Activated naive CD8-positive, alpha-beta T cell treated with anti-CD3 and anti-CD28 coated beads for 36 hours (primary cell): Measurements from ENCODE around the gene TMEM258. TPM values are rescaled to one million over a fixed set of nuclear protein-coding genes. Genes with fewer than 3 reads are reported as not detected.
A peak's percentile ranks its signal among the peaks of the same experiment; 100 is the strongest.

Experiments used
- DNase-seq: peaks from one replicate; pipeline ENCODE4 v3.0.0; 2021
- H3K27ac Mint-ChIP-seq: one replicate; pipeline ENCODE4 v1.8.0; 2022; ENCODE audit warnings: mild to moderate bottlenecking, moderate library complexity, mixed read lengths
- H3K27me3 Mint-ChIP-seq: one replicate; pipeline ENCODE4 v1.8.0; 2022; ENCODE audit warnings: mild to moderate bottlenecking, mixed read lengths
- H3K36me3 Mint-ChIP-seq: one replicate; pipeline ENCODE4 v1.8.0; 2021; ENCODE audit warnings: mild to moderate bottlenecking, mixed read lengths
- H3K4me1 Mint-ChIP-seq: one replicate; pipeline ENCODE4 v1.8.0; 2021; ENCODE audit warnings: mixed read lengths
- H3K4me3 Mint-ChIP-seq: one replicate; pipeline ENCODE4 v1.8.0; 2022; ENCODE audit warnings: mild to moderate bottlenecking, moderate library complexity, mixed read lengths
- H3K9me3 Mint-ChIP-seq: one replicate; pipeline ENCODE4 v1.8.0; 2022; ENCODE audit warnings: mixed read lengths
- total RNA-seq, 2 experiments: library from RNA; stranded (reverse); gene quantifications; one replicate each; pipeline ENCODE4 v1.2.3, GENCODE V29; 2021

Gene TMEM258
- total RNA-seq, 2 experiments from 2014 or later = 143 TPM

DNA sequence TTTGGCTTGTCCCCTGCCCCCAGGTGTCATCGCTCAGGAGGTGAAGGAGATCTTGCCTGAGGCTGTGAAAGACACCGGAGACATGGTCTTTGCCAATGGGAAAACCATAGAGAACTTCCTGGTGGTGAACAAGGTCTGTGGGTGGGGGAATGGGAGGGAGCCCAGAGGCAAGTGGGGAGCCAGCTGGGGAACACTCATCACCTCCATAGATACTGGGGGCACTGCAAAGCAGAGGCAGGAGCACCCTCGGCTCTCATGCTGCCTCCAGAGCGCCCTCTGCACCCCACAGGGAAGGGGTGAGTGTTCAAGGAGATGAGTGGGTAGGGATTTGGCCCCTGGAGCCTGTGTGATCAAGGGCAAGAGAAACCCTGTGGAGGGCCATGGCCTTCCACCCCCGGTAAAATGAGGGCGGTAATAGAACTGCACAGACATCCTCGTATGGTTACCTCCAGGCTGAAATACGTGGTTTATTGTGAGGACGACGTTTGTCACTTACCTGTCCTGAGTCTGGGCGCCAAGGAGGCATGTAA, 14.0 kb downstream of the TMEM258 start:
- Mint-ChIP-seq H3K9me3 (no peaks in the 10 kb centered on the region), H3K27me3 (peaks cover 16% of the 10 kb centered on the region), H3K27ac (no peak overlapping the region), H3K4me1 (peaks cover 14% of the 10 kb centered on the region), H3K36me3 (no peaks in the 10 kb centered on the region), H3K4me3 (no peak overlapping the region)
- DNase-seq = no peak

DNA sequence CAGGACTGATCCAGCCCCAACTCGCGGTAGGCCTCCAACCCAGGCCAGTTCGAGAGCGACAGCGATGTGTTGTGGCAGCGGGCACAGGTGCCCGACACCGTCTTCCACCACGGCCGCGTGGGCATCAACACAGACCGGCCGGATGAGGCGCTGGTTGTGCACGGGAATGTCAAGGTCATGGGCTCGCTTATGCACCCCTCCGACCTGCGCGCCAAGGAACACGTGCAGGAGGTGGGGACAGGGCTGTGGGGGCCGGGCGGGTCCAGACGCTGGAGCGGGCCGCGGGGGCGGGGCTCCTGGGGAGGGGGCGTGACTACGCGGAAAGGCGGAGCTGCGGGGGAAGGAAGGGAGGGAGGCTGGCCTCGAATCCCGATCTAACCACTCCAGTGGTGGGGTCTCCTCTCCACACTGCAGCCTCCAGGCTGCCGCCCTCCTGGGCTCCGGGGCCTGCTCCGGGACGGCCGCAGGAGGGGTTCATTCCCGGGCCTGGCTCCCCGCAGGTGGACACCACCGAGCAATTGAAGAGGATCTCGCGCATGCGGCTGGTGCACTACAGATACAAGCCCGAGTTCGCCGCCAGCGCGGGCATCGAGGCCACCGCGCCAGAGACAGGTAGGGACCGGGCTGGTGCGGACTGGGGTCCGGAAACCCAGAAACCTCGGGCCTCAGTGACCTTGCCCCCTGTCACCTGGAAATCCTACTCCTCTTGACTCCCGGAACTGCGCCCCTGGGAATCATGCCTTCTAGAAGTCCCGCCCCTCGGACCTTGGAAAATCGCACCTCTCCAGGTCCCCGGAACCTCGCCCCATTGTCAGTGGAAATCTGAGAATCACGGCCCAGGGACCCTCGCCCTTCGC, 14.9 kb downstream of the TMEM258 start:
- Mint-ChIP-seq H3K27ac (no peak overlapping the region), H3K4me1 (peaks cover 12% of the 10 kb centered on the region), H3K27me3 (peaks cover 16% of the 10 kb centered on the region), H3K4me3 (peak overlapping the region; percentile 25), H3K36me3 (no peaks in the 10 kb centered on the region), H3K9me3 (no peaks in the 10 kb centered on the region)
- DNase-seq = peak; percentile 60

DNA sequence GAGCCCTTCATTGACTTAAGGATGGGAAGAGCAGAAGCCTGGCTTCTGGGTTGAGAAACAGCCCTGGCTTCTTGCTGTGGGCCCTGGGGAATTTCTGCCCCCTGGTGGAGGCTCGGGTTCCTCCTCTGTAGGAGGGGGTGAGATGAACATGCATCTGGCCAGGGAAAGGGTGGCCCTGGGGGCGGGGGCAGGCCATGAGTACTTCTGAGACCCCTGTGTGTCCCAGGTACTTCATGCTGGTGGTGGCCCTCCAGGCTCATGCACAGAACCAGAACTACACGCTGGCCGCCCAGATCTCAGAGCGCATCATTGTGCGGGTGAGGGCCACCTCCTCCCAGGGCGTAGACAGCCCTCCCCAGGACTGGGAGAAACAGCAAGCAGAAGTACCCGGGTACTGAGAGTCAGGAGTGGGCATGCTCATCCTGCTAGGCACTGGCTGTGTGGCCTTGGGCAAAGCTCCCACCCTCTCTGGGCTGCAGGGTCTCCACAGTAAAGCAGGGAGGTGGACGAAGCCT, 15.8 kb downstream of the TMEM258 start:
- Mint-ChIP-seq H3K27ac (no peak overlapping the region), H3K9me3 (no peaks in the 10 kb centered on the region), H3K27me3 (peaks cover 16% of the 10 kb centered on the region), H3K4me3 (no peak overlapping the region), H3K4me1 (peaks cover 8% of the 10 kb centered on the region), H3K36me3 (no peaks in the 10 kb centered on the region)
- DNase-seq = peak; percentile 67

DNA sequence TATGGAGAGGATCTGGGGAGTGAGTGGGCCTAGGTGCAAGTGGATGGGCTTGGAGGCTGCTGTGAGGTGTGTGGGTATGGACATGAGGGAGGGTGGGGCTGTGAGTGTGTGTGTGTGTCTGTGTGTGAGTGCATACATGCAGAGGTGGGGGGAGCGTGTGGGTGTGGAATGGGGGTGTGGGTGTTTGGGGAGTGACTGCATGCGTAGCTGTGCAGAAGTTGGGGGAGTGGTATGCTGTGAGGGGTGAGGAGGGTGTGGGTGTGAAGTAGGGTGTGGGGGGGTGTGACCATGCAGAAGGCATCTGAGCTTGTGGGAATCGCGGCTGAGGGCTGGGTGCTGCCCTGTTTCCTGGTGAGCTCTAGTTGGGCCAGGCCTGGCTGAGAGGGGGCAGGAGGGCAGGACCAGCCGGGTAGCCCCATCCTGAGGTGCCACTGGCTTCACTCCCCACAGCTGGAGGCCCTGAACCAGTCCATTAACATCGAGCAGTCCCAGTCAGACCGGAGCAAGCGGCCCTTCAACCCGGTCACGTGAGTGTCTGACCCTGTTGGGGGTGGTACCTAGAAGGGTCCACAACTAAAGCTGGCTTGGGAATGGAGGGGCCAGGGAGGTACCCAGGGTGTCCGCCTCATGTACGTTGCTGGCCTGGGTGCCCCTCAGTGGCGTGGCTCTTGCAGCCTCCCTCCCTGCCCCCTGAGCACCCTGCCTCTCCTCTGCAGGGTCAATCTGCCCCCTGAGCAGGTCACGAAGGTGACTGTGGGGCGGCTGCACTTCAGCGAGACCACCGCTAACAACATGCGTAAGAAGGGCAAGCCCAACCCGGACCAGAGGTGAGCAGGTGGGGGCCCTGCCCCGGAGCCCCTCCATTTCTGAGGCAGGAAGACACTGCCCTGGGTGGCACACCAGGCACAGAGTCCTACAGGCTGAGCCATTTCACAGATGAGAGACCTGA, 16.5 kb downstream of the TMEM258 start:
- Mint-ChIP-seq H3K27me3 (peaks cover 16% of the 10 kb centered on the region), H3K27ac (no peak overlapping the region), H3K4me1 (peaks cover 8% of the 10 kb centered on the region), H3K4me3 (no peak overlapping the region), H3K36me3 (no peaks in the 10 kb centered on the region), H3K9me3 (no peaks in the 10 kb centered on the region)
- DNase-seq = no peak

DNA sequence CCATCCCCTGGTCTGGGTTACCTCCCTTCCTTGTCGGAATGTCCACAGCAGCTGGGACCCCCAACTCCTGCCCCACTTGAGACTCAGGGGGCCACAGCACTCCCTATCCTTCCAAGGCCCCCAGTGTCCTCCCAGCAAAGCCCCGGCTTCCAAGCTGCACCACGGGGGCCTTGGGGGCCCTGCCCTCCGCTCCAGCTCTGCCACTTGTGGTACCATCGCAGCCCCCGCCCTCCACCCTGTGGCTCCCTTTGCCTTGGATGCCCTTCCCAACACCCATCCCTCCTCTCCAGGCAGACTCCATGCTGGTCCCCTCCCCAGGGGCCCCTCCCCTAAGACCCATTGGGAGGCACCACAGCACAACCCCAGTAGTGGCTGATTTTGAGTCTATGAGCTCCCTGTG, 17.3 kb downstream of the TMEM258 start:
- Mint-ChIP-seq H3K4me3 (no peak overlapping the region), H3K4me1 (peaks cover 8% of the 10 kb centered on the region), H3K27me3 (peaks cover 16% of the 10 kb centered on the region), H3K9me3 (no peaks in the 10 kb centered on the region), H3K36me3 (no peaks in the 10 kb centered on the region), H3K27ac (no peak overlapping the region)
- no peak for DNase-seq

DNA sequence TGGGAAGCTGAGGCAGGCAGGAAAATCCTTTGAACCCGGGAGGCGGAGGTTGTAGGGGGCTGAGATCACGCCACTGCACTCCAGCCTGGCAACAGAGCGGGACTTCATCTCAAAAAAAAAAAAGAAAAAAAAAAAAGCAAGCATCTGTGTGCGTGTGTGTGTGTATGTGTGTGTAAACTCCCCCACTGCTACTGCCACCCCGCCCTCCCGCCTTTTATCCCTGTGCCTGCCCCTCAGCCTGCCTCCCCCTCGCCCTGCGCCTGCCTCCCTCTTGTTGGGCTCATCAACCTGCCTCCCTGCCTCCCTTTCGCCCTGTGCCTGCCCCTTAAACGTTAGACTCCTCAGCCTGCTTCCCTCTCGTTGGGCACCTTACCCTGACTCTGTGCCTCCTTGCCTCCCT, 18.0 kb downstream of the TMEM258 start:
- Mint-ChIP-seq H3K27ac (no peak overlapping the region), H3K4me3 (no peak overlapping the region), H3K36me3 (no peaks in the 10 kb centered on the region)

DNA sequence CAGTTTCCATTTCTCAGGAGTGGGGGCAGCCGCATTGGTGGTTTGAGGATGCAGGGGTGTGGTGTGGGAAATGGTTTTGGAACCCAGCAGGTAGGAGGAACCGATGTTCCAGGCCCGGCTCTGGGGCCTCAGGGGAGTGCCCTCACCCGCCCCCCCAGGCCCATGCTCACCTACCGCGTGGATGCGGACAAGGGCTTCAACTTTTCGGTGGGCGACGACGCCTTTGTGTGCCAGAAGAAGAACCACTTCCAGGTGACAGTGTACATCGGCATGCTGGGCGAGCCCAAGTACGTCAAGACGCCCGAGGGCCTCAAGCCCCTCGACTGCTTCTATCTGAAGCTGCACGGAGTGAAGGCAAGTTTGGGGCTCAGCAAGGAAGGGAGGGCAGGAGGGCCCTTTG, 18.6 kb downstream of the TMEM258 start:
- DNase-seq = no peak
- H3K27ac Mint-ChIP-seq = no peak overlapping the region

More for the DNA sequence above, 18.0 kb downstream of the TMEM258 start:
- H3K9me3 Mint-ChIP-seq = no peaks in the 10 kb centered on the region
- H3K27me3 Mint-ChIP-seq = peaks cover 16% of the 10 kb centered on the region
- no peak for DNase-seq
- H3K4me1 Mint-ChIP-seq = peaks cover 8% of the 10 kb centered on the region

DNA sequence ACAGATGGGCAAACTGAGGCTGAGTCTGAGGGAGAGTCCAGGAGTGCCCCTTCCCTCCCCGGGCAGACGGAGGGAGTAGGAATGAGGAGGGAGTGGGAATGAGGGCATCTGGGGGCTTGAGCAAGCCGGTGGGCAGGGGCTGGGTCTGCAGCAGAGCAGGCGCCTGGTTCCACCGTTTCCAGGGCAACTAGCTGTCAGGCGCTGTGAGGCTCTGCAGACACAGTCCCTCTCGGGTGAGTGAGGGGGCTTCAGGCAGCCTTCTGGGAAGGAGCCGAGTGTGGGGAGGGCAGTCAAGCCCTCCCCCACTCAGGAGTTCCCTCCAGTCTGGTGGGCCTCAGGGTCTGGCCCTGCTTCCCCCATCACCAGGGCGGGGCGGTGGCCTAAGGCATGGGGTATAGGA, 19.0 kb downstream of the TMEM258 start:
- no peak overlapping the region for H3K4me3 Mint-ChIP-seq
- H3K9me3 Mint-ChIP-seq = no peaks in the 10 kb centered on the region
- no peaks in the 10 kb centered on the region for H3K36me3 Mint-ChIP-seq
- peaks cover 14% of the 10 kb centered on the region for H3K27me3 Mint-ChIP-seq
- DNase-seq = no peak
- peaks cover 8% of the 10 kb centered on the region for H3K4me1 Mint-ChIP-seq
- H3K27ac Mint-ChIP-seq = no peak overlapping the region

More for the DNA sequence above, 18.6 kb downstream of the TMEM258 start:
- H3K4me1 Mint-ChIP-seq = peaks cover 8% of the 10 kb centered on the region
- no peak overlapping the region for H3K4me3 Mint-ChIP-seq
- no peaks in the 10 kb centered on the region for H3K36me3 Mint-ChIP-seq
- peaks cover 16% of the 10 kb centered on the region for H3K27me3 Mint-ChIP-seq
- no peaks in the 10 kb centered on the region for H3K9me3 Mint-ChIP-seq

DNA sequence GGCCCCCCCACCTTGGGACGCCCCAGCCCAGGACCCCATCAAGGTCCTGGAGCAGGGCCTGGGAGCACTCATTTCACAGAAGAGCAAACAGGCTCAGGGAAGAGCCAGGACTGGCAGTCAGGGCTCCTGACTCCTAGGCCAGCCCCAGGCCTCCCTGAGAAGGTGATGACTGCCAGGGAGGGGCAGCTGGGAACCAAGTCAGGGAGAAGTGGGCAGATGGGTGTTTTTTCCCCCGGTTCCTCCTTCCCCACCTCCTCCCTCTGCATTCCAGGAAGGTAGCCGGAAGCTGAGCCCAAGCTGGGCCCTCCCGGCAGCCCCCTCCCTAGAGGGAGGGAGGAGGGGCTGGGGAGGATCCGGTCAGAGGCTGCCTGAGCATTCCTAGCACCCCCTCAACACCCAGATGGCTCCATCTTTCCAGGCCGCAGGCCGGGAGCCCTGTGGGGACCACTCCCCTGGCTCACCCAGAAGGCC, 20.4 kb downstream of the TMEM258 start:
- DNase-seq = no peak
- Mint-ChIP-seq H3K9me3 (no peaks in the 10 kb centered on the region), H3K36me3 (no peaks in the 10 kb centered on the region), H3K27ac (no peak overlapping the region), H3K4me1 (peaks cover 3% of the 10 kb centered on the region), H3K27me3 (peaks cover 7% of the 10 kb centered on the region), H3K4me3 (no peak overlapping the region)

DNA sequence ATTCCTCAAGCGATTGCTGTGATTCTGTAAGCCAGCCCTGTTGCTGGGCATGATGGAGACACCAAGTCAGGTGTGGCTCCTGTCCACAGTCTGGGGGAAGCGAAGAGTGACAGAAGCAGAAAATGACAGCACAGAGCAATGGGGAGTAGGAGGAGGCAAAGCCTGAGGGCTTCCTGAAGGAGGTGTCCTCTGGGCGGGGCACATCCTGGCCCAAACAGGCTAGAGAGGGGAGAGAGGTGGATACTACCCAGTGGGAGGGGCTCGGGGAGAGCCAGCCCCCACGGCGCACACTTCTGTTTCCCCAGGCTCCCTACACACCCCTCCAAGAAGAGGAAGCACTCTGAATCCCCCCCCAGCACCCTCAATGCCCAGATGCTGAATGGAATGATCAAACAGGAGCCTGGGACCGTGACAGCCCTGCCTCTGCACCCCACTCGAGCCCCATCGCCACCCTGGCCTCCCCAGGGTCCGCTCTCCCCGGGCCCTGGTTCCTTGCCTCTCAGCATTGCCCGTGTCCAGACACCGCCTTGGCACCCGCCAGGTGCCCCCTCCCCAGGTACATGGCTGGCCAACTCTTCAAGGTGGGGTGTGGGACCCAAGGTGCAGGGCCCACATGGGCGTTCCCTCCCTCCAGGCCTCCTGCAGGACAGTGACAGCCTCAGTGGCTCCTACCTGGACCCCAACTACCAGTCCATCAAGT, 21.1 kb downstream of the TMEM258 start:
- Mint-ChIP-seq H3K4me1 (no peaks in the 10 kb centered on the region), H3K36me3 (no peaks in the 10 kb centered on the region), H3K27me3 (peaks cover 4% of the 10 kb centered on the region), H3K27ac (no peak overlapping the region), H3K9me3 (no peaks in the 10 kb centered on the region), H3K4me3 (no peak overlapping the region)
- DNase-seq = no peak

DNA sequence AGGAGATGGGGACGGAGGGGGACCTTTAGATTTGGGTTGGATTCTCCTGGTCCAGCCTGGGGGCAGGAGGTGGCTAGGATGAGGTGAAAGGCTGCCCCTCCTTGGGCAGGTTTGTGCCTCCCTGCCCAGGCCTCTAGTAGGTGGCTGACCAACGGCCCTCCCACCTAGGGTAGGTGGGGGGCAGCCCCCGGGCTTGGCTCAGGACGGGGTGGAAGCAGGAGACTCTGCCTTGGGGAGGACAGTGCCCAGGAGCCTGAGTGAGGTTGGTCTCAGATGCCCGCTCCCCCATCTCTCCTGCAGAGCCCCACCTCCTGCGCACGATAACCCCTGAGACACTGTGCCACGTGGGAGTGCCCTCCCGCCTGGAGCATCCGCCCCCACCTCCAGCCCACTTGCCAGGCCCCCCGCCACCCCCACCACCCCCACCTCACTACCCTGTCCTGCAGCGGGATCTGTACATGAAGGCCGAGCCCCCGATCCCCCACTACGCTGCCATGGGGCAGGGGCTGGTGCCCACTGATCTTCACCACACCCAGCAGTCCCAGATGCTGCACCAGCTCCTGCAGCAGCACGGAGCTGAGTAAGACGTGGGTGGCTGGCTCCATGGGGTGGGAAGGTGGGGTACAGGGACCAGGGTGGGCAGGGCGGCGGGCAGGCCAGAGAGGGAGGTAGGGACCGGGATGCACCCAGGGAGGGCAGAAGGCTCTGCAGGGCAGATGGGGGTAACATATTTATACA, 22.3 kb downstream of the TMEM258 start:
- no peaks in the 10 kb centered on the region for H3K4me1 Mint-ChIP-seq
- H3K9me3 Mint-ChIP-seq = no peaks in the 10 kb centered on the region
- no peak for DNase-seq
- H3K27ac Mint-ChIP-seq = no peak overlapping the region
- no peak overlapping the region for H3K4me3 Mint-ChIP-seq
- H3K27me3 Mint-ChIP-seq = no peaks in the 10 kb centered on the region
- H3K36me3 Mint-ChIP-seq = no peaks in the 10 kb centered on the region

DNA sequence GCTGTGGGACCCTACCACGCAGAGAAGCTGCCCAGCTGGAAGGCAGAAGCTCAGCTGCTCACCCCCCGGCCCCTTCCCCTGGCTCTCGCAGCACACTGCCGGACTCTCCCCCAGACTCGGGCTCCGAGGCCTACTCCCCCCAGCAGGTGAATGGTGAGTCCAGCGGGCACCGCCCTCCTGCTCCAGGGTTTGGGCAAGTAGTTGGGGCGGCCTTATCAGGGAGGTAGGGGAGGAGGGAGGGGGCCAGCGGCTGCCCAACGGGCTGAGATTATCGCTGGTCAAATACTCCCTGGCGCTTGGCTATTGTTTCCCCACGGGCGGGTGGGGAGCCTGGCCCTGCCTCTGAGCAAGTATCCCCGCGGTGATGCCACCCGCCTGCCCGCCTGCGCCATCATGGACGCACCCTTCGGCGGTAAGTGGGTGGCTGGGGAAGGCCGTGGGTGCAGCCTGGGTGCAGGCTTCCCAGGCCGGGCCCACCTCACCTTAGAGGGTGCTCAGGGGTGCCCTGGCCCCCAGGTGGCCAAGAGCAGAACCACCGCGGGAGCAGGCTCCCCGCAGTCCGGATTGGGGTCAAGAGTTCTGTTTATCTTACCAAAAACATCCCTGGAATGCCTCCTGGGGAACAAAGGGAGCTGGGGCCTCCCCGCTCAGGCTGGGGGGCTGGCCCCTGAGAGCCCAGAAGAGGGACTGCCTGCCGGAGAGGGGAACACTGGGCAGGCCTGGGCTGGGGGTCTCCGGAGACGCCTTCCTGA, 23.1 kb downstream of the TMEM258 start:
- Mint-ChIP-seq H3K4me3 (no peak overlapping the region), H3K36me3 (no peaks in the 10 kb centered on the region), H3K4me1 (no peaks in the 10 kb centered on the region), H3K27ac (no peak overlapping the region), H3K27me3 (no peaks in the 10 kb centered on the region), H3K9me3 (no peaks in the 10 kb centered on the region)
- DNase-seq = no peak

DNA sequence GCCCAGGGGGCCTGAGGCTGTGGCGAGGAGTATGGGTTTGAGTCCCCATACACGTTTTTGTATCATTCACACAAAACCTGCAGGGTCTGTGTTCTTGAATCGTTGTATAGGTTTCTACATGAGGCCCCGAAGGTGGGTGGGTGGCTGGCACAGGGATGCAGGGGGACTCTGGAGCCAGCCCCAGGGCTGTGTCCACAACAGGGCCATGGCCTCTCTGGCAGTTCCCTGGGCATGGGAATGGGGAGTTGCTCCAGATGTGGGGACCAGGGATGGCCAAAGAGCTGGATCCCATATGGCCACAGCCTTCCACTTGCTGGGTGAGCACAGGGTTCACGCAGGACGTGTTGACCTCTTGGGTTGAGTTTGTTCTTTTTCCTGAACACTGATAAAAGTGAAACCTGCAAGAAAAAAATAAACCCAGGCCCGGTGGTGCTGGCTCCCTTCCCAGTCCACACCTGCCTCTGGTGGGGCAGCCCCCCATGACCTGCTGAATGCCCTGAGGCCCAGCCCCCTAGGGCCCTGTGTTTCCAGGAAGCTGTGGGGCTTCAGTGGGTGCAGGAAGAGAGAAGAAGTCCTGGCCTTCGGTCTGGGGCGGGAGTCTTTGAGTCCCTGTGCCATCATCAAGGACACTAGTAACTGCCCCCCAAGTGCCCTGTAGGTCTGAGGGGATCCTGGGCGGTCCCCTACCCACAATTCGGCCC, 23.9 kb downstream of the TMEM258 start:
- Mint-ChIP-seq H3K36me3 (no peaks in the 10 kb centered on the region), H3K27me3 (no peaks in the 10 kb centered on the region), H3K9me3 (no peaks in the 10 kb centered on the region), H3K4me3 (no peak overlapping the region), H3K4me1 (no peaks in the 10 kb centered on the region), H3K27ac (no peak overlapping the region)
- no peak for DNase-seq
